Measurements from ENCODE around the gene CCDC69.
"Not testable (repeated sequence)": the region's sequence is repeated elsewhere in the genome, so short reads cannot be mapped to it uniquely, and the experiment has no call there.

Gene CCDC69

GRCh38 chr5:151198861-151199260 is 25.0 kb downstream of the CCDC69 start:
- no peak for TF ChIP-seq CTCF (IDR thresholded peaks at IDR 0.05; ENCODE audit: low read depth, low read length, missing control alignments)
- DNase-seq (ENCODE audit: extremely low read depth, low read depth) = no peak
- H3K4me3 ChIP-seq (replicated peaks; ENCODE audit: low read depth, low read length) = no peak overlapping the region

- not testable (repeated sequence) for DNase-seq (ENCODE audit: extremely low read depth, low read depth); H3K4me3 ChIP-seq (replicated peaks; ENCODE audit: low read depth, low read length)
Measured at GRCh38 chr5:151197291-151197600, 26.6 kb downstream of the CCDC69 start.

- H3K4me3 ChIP-seq (replicated peaks; ENCODE audit: low read depth, low read length) = no peak overlapping the region
- no peak for TF ChIP-seq CTCF (IDR thresholded peaks at IDR 0.05; ENCODE audit: low read depth, low read length, missing control alignments)
- no peak for DNase-seq (ENCODE audit: extremely low read depth, low read depth)
Measured at GRCh38 chr5:151196556-151197290, 27.2 kb downstream of the CCDC69 start.

GRCh38 chr5:151195622-151196021 is 28.3 kb downstream of the CCDC69 start:
- TF ChIP-seq CTCF (IDR thresholded peaks at IDR 0.05; ENCODE audit: low read depth, low read length, missing control alignments) = no peak
- DNase-seq (ENCODE audit: extremely low read depth, low read depth) = no peak
- no peak overlapping the region for H3K4me3 ChIP-seq (replicated peaks; ENCODE audit: low read depth, low read length)

GRCh38 chr5:151192626-151193025 is 31.3 kb downstream of the CCDC69 start:
- no peak for DNase-seq (ENCODE audit: extremely low read depth, low read depth)
- no peak overlapping the region for H3K4me3 ChIP-seq (replicated peaks; ENCODE audit: low read depth, low read length)
- TF ChIP-seq CTCF (IDR thresholded peaks at IDR 0.05; ENCODE audit: low read depth, low read length, missing control alignments) = no peak

GRCh38 chr5:151191661-151192060 is 32.2 kb downstream of the CCDC69 start:
- no peak overlapping the region for H3K4me3 ChIP-seq (replicated peaks; ENCODE audit: low read depth, low read length)
- DNase-seq (ENCODE audit: extremely low read depth, low read depth) = no peak
- no peak for TF ChIP-seq CTCF (IDR thresholded peaks at IDR 0.05; ENCODE audit: low read depth, low read length, missing control alignments)

- TF ChIP-seq CTCF (IDR thresholded peaks at IDR 0.05; ENCODE audit: low read depth, low read length, missing control alignments) = no peak
- DNase-seq (ENCODE audit: extremely low read depth, low read depth) = no peak
- no peak overlapping the region for H3K4me3 ChIP-seq (replicated peaks; ENCODE audit: low read depth, low read length)
Measured at GRCh38 chr5:151189151-151189550, 34.7 kb downstream of the CCDC69 start.

All from HFF-Myc (cell line).